Common myeloid progenitor, CD34-positive (primary cell): ENCODE measurements around the gene DHRS9.

Experiments used
- CTCF ChIA-PET: fragments of 350-600 bp; sonication (Branson Sonifier 250); formaldehyde crosslinking; loops from one replicate; lab custom pipeline; 2021; ENCODE audit warnings: antibody characterized with exemption; lab: Charles Lee
- POLR2A ChIA-PET: fragments of 350-600 bp; sonication (Branson Sonifier 250); formaldehyde crosslinking; loops from one replicate; lab custom pipeline; 2021; ENCODE audit warnings: antibody characterized with exemption; lab: Charles Lee
- DNase-seq, 3 donors: peaks; one replicate each; pipeline versions ENCODE4 v3.0.0 to v3.0.0-alpha.2; 2013
- H3K27ac ChIP-seq, 2 experiments: 1 replicate in 1 of 2; 2 replicates in 1 of 2; pipeline ENCODE4 v1.7.0; 2013; ENCODE audit warnings: inconsistent platforms in 2 of 2, low read length in 2 of 2, mild to moderate bottlenecking in 2 of 2, low read depth in 1 of 2, moderate library complexity in 1 of 2; ENCODE audit not compliant: severe bottlenecking in 2 of 2, insufficient read depth in 1 of 2, poor library complexity in 1 of 2
- H3K27me3 ChIP-seq, 5 experiments: replicated peaks in 2 of 5; 1 replicate in 3 of 5; 2 replicates in 2 of 5; pipeline versions ENCODE4 v1.6.1 to v1.7.0; 2013; ENCODE audit warnings: low read length in 4 of 5, mild to moderate bottlenecking in 2 of 5, moderate library complexity in 2 of 5, inconsistent platforms in 1 of 5; ENCODE audit not compliant: insufficient read depth in 5 of 5, control insufficient read depth in 4 of 5
- H3K36me3 ChIP-seq, 4 experiments: 1 replicate in 2 of 4; 2 replicates in 2 of 4; pipeline versions ENCODE4 v1.6.1 to v1.7.0; 2013; ENCODE audit warnings: low read length in 3 of 4, control low read depth in 1 of 4, mild to moderate bottlenecking in 1 of 4; ENCODE audit not compliant: control insufficient read depth in 4 of 4, insufficient read depth in 4 of 4
- H3K4me1 ChIP-seq, 4 experiments: 1 replicate in 3 of 4; 2 replicates in 1 of 4; pipeline versions ENCODE4 v1.6.1 to v1.7.1; 2013; ENCODE audit warnings: low read length in 3 of 4, mild to moderate bottlenecking in 3 of 4, control low read depth in 1 of 4, inconsistent platforms in 1 of 4, moderate library complexity in 1 of 4; ENCODE audit not compliant: control insufficient read depth in 4 of 4, insufficient read depth in 4 of 4; ENCODE audit errors: control extremely low read depth in 1 of 4
- H3K4me3 ChIP-seq, 7 experiments: 1 replicate in 4 of 7; 2 replicates in 3 of 7; pipeline versions ENCODE4 v1.5.1 to v1.7.0; 2013; ENCODE audit warnings: mild to moderate bottlenecking in 7 of 7, low read length in 6 of 7, moderate library complexity in 6 of 7, inconsistent platforms in 2 of 7, low read depth in 2 of 7, control low read depth in 1 of 7; ENCODE audit not compliant: insufficient read depth in 4 of 7, control insufficient read depth in 1 of 7; ENCODE audit errors: extremely low read depth in 1 of 7
- H3K9me3 ChIP-seq, 5 experiments: 1 replicate in 4 of 5; 2 replicates in 1 of 5; pipeline versions ENCODE4 v1.6.1 to v1.7.1; 2013; ENCODE audit warnings: low read length in 4 of 5, mild to moderate bottlenecking in 2 of 5, inconsistent platforms in 1 of 5, low read depth in 1 of 5, moderate library complexity in 1 of 5; ENCODE audit not compliant: control insufficient read depth in 4 of 5, insufficient read depth in 2 of 5; ENCODE audit errors: control extremely low read depth in 1 of 5
- WGBS: methylation state at CpG from one replicate; pipeline ENCODE4 v1.1.5; 2013; ENCODE audit not compliant: insufficient coverage; 5-methylcytosine and 5-hydroxymethylcytosine counted together

Gene DHRS9

GRCh38 chr2:169034984-169035544 lies 34.3 kb upstream of the DHRS9 start:
- no peaks in the 10 kb centered on the region for H3K27me3 ChIP-seq
- ChIA-PET CTCF (interaction anchor here (1.3 kb wide), 1 partner anchor 22 kb away, joined by 3 read pairs; no protein-coding TSS in a partner anchor), POLR2A (no interaction called here)
- peaks cover 3 to 13% (median 10%) of the 10 kb centered on the region in 4 experiments for H3K4me1 ChIP-seq
- no peak overlapping the region for H3K27ac ChIP-seq
- no peaks in the 10 kb centered on the region for H3K36me3 ChIP-seq
- H3K9me3 ChIP-seq, result no peaks in the 10 kb centered on the region
- DNase-seq, result no peak
- H3K4me3 ChIP-seq, result no peak overlapping the region

GRCh38 chr2:169035887-169036286 lies 33.5 kb upstream of the DHRS9 start:
- Histone ChIP-seq H3K9me3 (peaks cover 0 to under 1% (median 0%) of the 10 kb centered on the region in 5 experiments), H3K4me3 (no peak overlapping the region), H3K27ac (no peak overlapping the region), H3K4me1 (peaks cover 4 to 15% (median 11%) of the 10 kb centered on the region in 4 experiments), H3K36me3 (no peaks in the 10 kb centered on the region), H3K27me3 (no peaks in the 10 kb centered on the region)
- DNase-seq, result no peak
- CTCF ChIA-PET, result interaction anchor here (1.8 kb wide), 1 partner anchor 31 kb away, joined by 4 read pairs; no protein-coding TSS in a partner anchor
- no CpG with 5 or more reads among the region's 1 CpG for WGBS
- POLR2A ChIA-PET, result no interaction called here

- POLR2A ChIA-PET, result no interaction called here
- CTCF ChIA-PET, result interaction anchor here (1.2 to 1.8 kb wide), 2 partner anchors 22 to 30 kb away, joined by 4 read pairs; no protein-coding TSS in a partner anchor
- no peak for DNase-seq
- 96% methylated on average over 3 of the region's 4 CpGs for WGBS
- H3K4me1 ChIP-seq, result peaks cover 11 to 15% (median 13%) of the 10 kb centered on the region in 4 experiments
- no peaks in the 10 kb centered on the region for H3K27me3 ChIP-seq
- no peak overlapping the region for H3K27ac ChIP-seq
- H3K36me3 ChIP-seq, result no peaks in the 10 kb centered on the region
- no peak overlapping the region for H3K4me3 ChIP-seq
- H3K9me3 ChIP-seq, result peaks cover 0 to 5% (median 0%) of the 10 kb centered on the region in 5 experiments
These were observed 32.5 kb upstream of the DHRS9 start for GRCh38 chr2:169036736-169037440.

GRCh38 chr2:169038338-169038757 lies 31.0 kb upstream of the DHRS9 start:
- H3K27ac ChIP-seq, result no peak overlapping the region
- H3K36me3 ChIP-seq, result no peaks in the 10 kb centered on the region
- no peaks in the 10 kb centered on the region for H3K27me3 ChIP-seq
- peak; percentile 18 to 86 (median 78) for DNase-seq
- CTCF ChIA-PET, result interaction anchor here (0.6 kb wide), 1 partner anchor 19 kb away, joined by 5 read pairs; no protein-coding TSS in a partner anchor
- peaks cover 0 to 11% (median 7%) of the 10 kb centered on the region in 5 experiments for H3K9me3 ChIP-seq
- WGBS, result 53% methylated on average over 2 of the region's 2 CpGs
- peaks cover 11 to 15% (median 13%) of the 10 kb centered on the region in 4 experiments for H3K4me1 ChIP-seq
- no peak overlapping the region for H3K4me3 ChIP-seq
- POLR2A ChIA-PET, result no interaction called here

GRCh38 chr2:169039702-169040101 lies 29.7 kb upstream of the DHRS9 start:
- no peaks in the 10 kb centered on the region for H3K36me3 ChIP-seq
- no peak overlapping the region for H3K4me3 ChIP-seq
- peak; percentile 31 to 80 (median 69) for DNase-seq
- H3K9me3 ChIP-seq, result peaks cover 0 to 23% (median 8%) of the 10 kb centered on the region in 5 experiments
- POLR2A ChIA-PET, result interaction anchor here (0.6 kb wide), 1 partner anchor 11 kb away, joined by 3 read pairs; no protein-coding TSS in a partner anchor
- 83% methylated on average over 2 of the region's 4 CpGs for WGBS
- H3K4me1 ChIP-seq, result peaks cover 11 to 15% (median 13%) of the 10 kb centered on the region in 4 experiments
- H3K27ac ChIP-seq, result no peak overlapping the region
- H3K27me3 ChIP-seq, result no peaks in the 10 kb centered on the region
- CTCF ChIA-PET, result no interaction called here

- Histone ChIP-seq H3K4me1 (peaks cover 11 to 15% (median 13%) of the 10 kb centered on the region in 4 experiments), H3K36me3 (no peaks in the 10 kb centered on the region), H3K27me3 (no peaks in the 10 kb centered on the region), H3K9me3 (peaks cover 0 to 25% (median 8%) of the 10 kb centered on the region in 5 experiments), H3K4me3 (no peak overlapping the region), H3K27ac (no peak overlapping the region)
- no CpG with 5 or more reads among the region's 1 CpG for WGBS
- ChIA-PET CTCF (interaction anchor here (0.6 to 1.1 kb wide), 2 partner anchors 9 to 35 kb away, joined by 3 read pairs; no protein-coding TSS in a partner anchor), POLR2A (interaction anchor here (0.9 kb wide), 1 partner anchor 15 kb away, joined by 5 read pairs; no protein-coding TSS in a partner anchor)
- no peak for DNase-seq
These were observed 27.8 kb upstream of the DHRS9 start for GRCh38 chr2:169041594-169041993.

- ChIA-PET POLR2A (no interaction called here), CTCF (no interaction called here)
- Histone ChIP-seq H3K9me3 (peaks cover 0 to 27% (median 8%) of the 10 kb centered on the region in 5 experiments), H3K27me3 (no peaks in the 10 kb centered on the region), H3K36me3 (no peaks in the 10 kb centered on the region), H3K27ac (no peak overlapping the region), H3K4me3 (no peak overlapping the region), H3K4me1 (peaks cover 11 to 16% (median 14%) of the 10 kb centered on the region in 4 experiments)
- DNase-seq, result no peak
- no CpG with 5 or more reads among the region's 1 CpG for WGBS
These were observed 26.5 kb upstream of the DHRS9 start for GRCh38 chr2:169042856-169043255.
